NCI-H510A treated with DMSO at 0.1 percent for 48 hours (cell line): ENCODE data around the gene GRM3.
"Not testable (repeated sequence)": the region's sequence is repeated elsewhere in the genome, so short reads cannot be mapped to it uniquely, and the experiment has no call there.

Experiments used
- DNase-seq: peaks from one replicate; lab custom pipeline; 2025; lab: John Stamatoyannopoulos, UW

Gene GRM3

DNA sequence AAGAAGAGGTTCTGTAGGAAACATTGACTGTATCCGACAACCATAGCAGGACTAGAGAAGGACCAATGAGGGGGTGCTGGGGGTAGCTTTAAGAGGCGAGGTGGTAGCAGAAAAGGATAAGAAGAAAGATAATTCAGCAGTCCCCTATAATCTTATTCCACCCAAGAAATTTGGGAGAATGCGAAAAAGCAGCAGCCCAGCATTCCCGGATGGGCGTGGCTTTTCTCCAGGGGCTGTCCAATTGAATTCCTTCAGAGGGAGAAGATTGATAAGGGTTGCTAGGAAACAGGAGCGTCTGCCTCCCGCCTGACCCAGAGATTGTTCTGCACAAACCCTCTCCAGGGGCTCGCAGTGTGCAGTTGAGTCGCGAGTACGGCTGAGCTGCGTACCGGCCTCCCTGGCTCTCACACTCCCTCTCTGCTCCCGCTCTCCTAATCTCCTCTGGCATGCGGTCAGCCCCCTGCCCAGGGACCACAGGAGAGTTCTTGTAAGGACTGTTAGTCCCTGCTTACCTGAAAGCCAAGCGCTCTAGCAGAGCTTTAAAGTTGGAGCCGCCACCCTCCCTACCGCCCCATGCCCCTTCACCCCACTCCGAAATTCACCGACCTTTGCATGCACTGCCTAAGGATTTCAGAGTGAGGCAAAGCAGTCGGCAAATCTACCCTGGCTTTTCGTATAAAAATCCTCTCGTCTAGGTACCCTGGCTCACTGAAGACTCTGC is at the start of gene GRM3:
GRM3 (plus strand) TSS at position 349 of the 721 bp plus-strand sequence. CDS start 121,237 bp downstream, outside the sequence.
- DNase-seq = peak; percentile 4

- no peak for DNase-seq
Observed at GRCh38 chr7:86598311-86598710, 45.4 kb upstream of the GRM3 start.

- DNase-seq = no peak
Observed at GRCh38 chr7:86598721-86599120, 45.0 kb upstream of the GRM3 start.

- DNase-seq = no peak
Observed at GRCh38 chr7:86600506-86601290, 43.0 kb upstream of the GRM3 start.

DNA sequence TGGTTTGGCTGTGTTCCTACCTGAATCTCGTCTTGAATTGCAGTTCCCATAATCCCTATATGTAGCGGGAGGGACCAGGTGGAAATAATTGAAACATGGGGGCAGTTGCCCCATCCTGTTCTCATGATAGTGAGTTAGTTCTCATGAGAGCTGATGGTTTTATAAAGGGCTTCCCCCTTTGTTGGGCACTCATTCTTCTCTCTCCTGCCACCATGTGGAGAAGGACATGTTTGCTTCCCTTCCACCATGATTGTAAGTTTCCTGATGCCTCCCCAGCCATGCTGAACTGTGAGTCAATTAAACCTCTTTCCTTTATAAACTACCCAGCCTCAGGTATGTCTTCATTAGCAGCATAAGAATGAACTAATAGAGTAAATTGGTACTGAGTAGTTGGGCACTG is 28.0 kb upstream of the GRM3 start:
- not testable (repeated sequence) for DNase-seq

GRCh38 chr7:86644282-86645224 is 844 bp downstream of the GRM3 start:
- no peak for DNase-seq

- DNase-seq = no peak
Observed at GRCh38 chr7:86645225-86645608, 1.5 kb downstream of the GRM3 start.

DNA sequence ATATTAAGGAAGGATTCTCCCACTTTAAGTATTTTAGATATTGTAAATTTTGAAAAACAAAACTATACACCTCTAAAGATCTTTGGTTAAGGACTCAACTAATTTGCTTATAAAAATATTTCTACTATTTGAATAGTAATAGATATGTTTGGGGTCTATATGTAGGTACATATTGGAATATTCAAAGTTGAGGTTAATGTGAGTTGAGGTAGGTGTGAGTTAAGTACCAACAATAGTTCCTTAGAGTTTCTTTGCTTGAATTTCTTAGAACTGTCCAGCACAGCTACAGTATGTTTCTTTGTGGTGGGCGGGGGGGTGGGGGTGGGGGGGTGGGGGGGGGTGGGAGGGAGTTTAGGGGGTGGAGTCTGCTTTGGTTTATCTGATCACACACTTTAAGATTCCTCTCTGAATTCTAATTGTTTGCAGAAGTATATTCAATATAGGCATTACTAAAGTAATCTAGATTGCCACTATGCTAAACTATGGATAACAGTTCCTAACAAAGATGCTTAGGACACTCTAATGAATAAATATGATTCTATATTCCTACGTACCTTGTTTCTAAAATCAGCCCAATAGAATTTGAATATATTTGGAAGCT is 2.1 kb downstream of the GRM3 start:
- no peak for DNase-seq

- no peak for DNase-seq
Observed at GRCh38 chr7:86647385-86648094, 3.8 kb downstream of the GRM3 start.

- no peak for DNase-seq
Observed at GRCh38 chr7:86648169-86648568, 4.5 kb downstream of the GRM3 start.

- no peak for DNase-seq
Observed at GRCh38 chr7:86653919-86654659, 10.4 kb downstream of the GRM3 start.

DNA sequence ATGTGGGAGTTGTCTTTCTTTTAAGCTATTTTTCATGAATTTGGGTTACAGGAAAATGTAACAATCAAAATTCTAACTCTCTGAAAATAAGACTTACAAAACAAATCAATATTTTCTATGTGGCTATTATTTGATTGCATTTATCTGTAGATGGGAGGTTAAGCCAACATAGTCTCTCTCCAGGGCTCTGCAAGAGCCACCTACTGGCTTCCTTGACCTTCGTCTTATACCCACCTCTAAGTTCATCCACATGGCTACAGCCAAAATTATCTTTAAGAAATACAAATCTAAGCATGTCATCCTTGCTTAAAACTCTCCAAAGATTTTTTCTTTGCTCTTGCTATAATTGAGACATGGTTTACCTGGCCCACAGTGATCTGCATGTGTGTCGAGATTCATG is 14.2 kb downstream of the GRM3 start:
- no peak for DNase-seq

- DNase-seq = no peak
Observed at GRCh38 chr7:86660950-86661462, 17.3 kb downstream of the GRM3 start.

GRCh38 chr7:86664486-86664885 is 20.8 kb downstream of the GRM3 start:
- no peak for DNase-seq

GRCh38 chr7:86664991-86665390 is 21.3 kb downstream of the GRM3 start:
- DNase-seq = no peak

DNA sequence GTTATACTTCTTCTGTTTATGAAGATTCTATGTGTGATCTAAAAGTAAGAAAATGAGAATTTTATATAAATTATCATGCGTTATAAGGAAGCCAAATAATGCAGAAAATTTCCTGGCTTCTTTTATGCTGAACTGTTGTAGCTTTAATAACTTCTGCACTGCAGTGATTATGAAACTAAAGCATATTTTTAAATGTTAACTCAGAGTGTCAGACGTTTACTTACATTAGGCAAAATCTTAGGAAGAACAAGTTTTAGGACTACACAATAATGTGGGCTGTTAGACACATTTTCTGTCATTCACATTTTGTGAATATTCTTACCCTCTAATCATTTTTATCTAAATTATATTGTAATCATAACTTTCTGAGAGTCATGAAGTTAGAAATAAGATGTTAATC is 22.0 kb downstream of the GRM3 start:
- DNase-seq = no peak

DNA sequence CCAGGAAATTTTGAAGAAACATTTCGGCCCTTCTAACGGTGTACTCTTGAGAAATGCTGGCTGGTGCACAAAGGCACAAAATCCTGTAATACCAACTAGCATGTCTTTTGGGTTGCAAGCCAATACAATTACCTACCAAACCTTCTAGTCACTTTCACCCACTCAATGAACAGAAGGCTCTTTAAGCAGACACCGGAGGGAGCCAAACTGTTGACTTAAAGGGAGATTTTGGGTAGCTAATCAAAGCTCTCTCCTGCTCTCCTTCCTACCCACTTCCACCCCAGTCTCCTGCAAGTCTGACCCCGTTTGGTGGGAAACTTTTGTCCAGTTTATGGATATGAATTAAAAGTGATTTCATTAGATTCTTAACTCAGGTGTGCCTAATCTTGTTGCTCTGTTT is 24.0 kb downstream of the GRM3 start:
- no peak for DNase-seq

DNA sequence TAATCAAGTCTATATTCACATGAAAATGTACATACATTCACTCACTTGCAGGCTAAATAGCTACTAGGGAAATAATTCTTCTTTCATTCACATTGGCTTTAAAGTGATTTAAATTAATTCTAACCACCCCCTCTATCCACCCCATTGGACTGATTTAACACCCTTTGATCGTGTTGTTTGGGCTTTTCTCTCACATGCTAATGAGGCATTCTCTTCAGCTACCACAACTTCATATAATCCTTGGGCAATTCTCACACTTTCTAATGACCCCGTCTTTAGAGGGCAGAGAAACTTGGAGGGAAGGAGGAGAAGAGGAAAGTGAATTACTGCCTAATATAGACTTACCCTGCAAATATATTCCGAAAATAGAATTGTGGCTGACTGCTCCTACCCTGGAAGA is 24.6 kb downstream of the GRM3 start:
- no peak for DNase-seq

DNA sequence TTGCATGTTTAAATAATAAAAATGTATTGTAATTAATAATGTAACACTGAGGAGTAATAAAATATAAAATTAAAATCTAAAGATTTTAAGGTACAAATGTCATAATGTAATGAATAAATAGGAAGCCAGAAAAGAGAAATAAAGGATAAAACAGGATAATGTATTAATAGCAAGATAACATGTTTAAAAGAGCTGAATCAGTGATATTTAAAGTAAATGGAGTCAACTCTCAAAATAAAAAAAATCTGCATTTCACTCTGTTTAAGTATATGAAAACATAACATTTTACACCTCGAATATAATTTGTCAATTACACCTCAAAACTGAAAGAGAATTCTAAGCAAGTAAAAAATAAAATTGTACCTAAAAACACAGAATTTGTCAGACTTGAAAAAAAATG is 44.1 kb downstream of the GRM3 start:
- no peak for DNase-seq

- no peak for DNase-seq
Observed at GRCh38 chr7:86689363-86689762, 45.7 kb downstream of the GRM3 start.
